Left colon (tissue), 2 donors: ENCODE data around the gene CNKSR3. TPM values are rescaled to one million over a fixed set of nuclear protein-coding genes. Genes with fewer than 3 reads are reported as not detected.
A peak's percentile ranks its signal among the peaks of the same experiment; 100 is the strongest.

Source experiments
- ATAC-seq: fragments of 200-7000 bp; cut with Tn5 transposase; one replicate; pipeline ENCODE4 v1.9.1; 2020; ENCODE audit warnings: mild to moderate bottlenecking, moderate library complexity
- DNase-seq, 2 donors: peaks; one replicate each; pipeline ENCODE4 v3.0.0-alpha.2; 2020
- intact Hi-C, 2 donors: fragments of 100-400 bp; cut with DNase I in 1 of 2; cut with micrococcal nuclease in 1 of 2; formaldehyde crosslinking; loops; one replicate each; pipeline versions ENCODE4 v1.11.2 to v1.14.0; 2022; cut with DNase I, micrococcal nuclease
- total RNA-seq, 2 donors: library from RNA; stranded (reverse); fragmentation: NEBNext Ultra II Directional; extraction: Animal tissue kit (Norgen Biotek cat#: 25700); gene quantifications; one replicate each; pipeline ENCODE4 v1.2.1, GENCODE V29; 2021
- donor health status: DM: no; HTN: no; CAD: no.
- donor health status: DM: yes; HTN: yes; CAD: no.

CNKSR3 gene
- total RNA-seq, 2 donors from 2014 or later: 11.6 to 49.4 TPM

- no peak for ATAC-seq
- intact Hi-C loops: no loop called here
- DNase-seq: no peak
These were observed 43.4 kb downstream of the CNKSR3 start for GRCh38 chr6:154466971-154467679.

- intact Hi-C loops: no loop called here
- DNase-seq: no peak
- ATAC-seq: no peak
These were observed 44.3 kb downstream of the CNKSR3 start for GRCh38 chr6:154466139-154466538.

- DNase-seq: no peak
- intact Hi-C loops: no loop called here
- no peak for ATAC-seq
These were observed 46.7 kb downstream of the CNKSR3 start for GRCh38 chr6:154463573-154464419.

GRCh38 chr6:154462425-154462824 is 48.1 kb downstream of the CNKSR3 start:
- ATAC-seq (no peak), DNase-seq (no peak)
- intact Hi-C loops: no loop called here

GRCh38 chr6:154461348-154461747 is 49.1 kb downstream of the CNKSR3 start:
- ATAC-seq (no peak), DNase-seq (no peak)
- intact Hi-C loops: no loop called here

- intact Hi-C loops: no loop called here
- no peak for ATAC-seq
- no peak for DNase-seq
These were observed 50.0 kb downstream of the CNKSR3 start for GRCh38 chr6:154460306-154461071.

GRCh38 chr6:154459513-154459912 is 51.0 kb downstream of the CNKSR3 start:
- intact Hi-C loops: no loop called here
- no peak for DNase-seq
- ATAC-seq: no peak

- no peak for DNase-seq
- ATAC-seq: no peak
- intact Hi-C loops: no loop called here
These were observed 51.7 kb downstream of the CNKSR3 start for GRCh38 chr6:154458565-154459470.

- peak; percentile 46 for ATAC-seq
- intact Hi-C loops: no loop called here
- DNase-seq: no peak
These were observed 52.6 kb downstream of the CNKSR3 start for GRCh38 chr6:154457881-154458284.

- intact Hi-C loops: no loop called here
- no peak for ATAC-seq
- no peak for DNase-seq
These were observed 53.3 kb downstream of the CNKSR3 start for GRCh38 chr6:154457046-154457713.

GRCh38 chr6:154453329-154453728 is 57.2 kb downstream of the CNKSR3 start:
- DNase-seq (no peak), ATAC-seq (no peak)
- intact Hi-C loops: no loop called here

GRCh38 chr6:154450498-154450897 is 60.0 kb downstream of the CNKSR3 start:
- peak; percentile 20 for ATAC-seq
- intact Hi-C loops: no loop called here
- no peak for DNase-seq

- ATAC-seq: peak; percentile 53
- DNase-seq: peak; percentile 17 to 39
- intact Hi-C loops: no loop called here
These were observed 61.9 kb downstream of the CNKSR3 start for GRCh38 chr6:154448448-154449096.

GRCh38 chr6:154447954-154448353 is 62.5 kb downstream of the CNKSR3 start:
- no peak for DNase-seq
- peak; percentile 26 for ATAC-seq
- intact Hi-C loops: no loop called here

GRCh38 chr6:154446984-154447383 is 63.5 kb downstream of the CNKSR3 start:
- no peak for ATAC-seq
- DNase-seq: no peak
- intact Hi-C loops: no loop called here

GRCh38 chr6:154445417-154445816 is 65.1 kb downstream of the CNKSR3 start:
- DNase-seq (no peak), ATAC-seq (no peak)
- intact Hi-C loops: no loop called here

- no peak for ATAC-seq
- intact Hi-C loops: no loop called here
- DNase-seq: no peak
These were observed 68.5 kb downstream of the CNKSR3 start for GRCh38 chr6:154441995-154442310.
